Measurements from ENCODE around the gene TTYH2. TPM values are rescaled to one million over a fixed set of nuclear protein-coding genes. Genes with fewer than 3 reads are reported as not detected.

The TTYH2 gene
- total and polyA plus RNA-seq, 10 of the 15 experiments (the other 5 are each of a cell fraction or from before 2014, with no cell fraction given), result 0.26 to 25.2 (median 6.6) TPM

DNA sequence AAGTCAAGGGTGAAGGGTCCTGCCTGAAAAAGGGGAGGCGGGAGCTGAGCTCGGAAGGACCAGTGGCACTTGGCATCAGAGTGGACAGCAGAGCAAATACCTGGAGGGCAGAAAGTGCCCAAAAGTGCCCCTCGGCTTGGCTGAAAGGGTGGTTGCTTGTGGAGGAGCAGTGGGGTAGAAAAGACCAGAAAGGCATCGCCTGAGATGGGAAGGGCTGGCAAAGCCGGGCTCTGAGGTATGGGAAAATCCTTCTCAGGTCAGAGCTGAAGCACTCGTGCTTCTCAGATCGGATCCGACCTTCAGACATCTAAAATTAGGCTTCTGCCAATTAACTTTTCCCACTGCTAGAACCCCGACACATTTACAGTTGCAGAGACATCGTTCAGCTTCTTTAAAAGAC, 11.4 kb upstream of the TTYH2 start:
- ChIA-PET RAD21 (ENCODE audit: unreplicated experiment) (no interaction called here), CTCF (interaction anchor here (1.0 to 6.7 kb wide), 8 partner anchors 9 to 771 kb away, joined by 3 to 68 read pairs (median 5); no protein-coding TSS in a partner anchor), POLR2A (no interaction called here), SMC1A (ENCODE audit: uncharacterized antibody, unreplicated experiment) (interaction anchor here (0.9 to 1.2 kb wide), 2 partner anchors 9 to 22 kb away, joined by 3 read pairs; no protein-coding TSS in a partner anchor)
- Histone ChIP-seq H3K36me3 (ENCODE audit: control insufficient read depth in 2 of 2, insufficient read depth in 2 of 2, low read length in 1 of 2) (peaks cover 2 to 14% of the 10 kb centered on the region in 2 experiments; a peak in 3 of 4 replicates), H3K4me2 (ENCODE audit: control insufficient read depth, insufficient read depth) (no peak overlapping the region), H3K9me3 (replicated peaks; ENCODE audit: control insufficient read depth, insufficient read depth, low read length) (no peaks in the 10 kb centered on the region), H3K4me3 (no peak overlapping the region), H3K4me1 (ENCODE audit: control insufficient read depth, insufficient read depth, low read length) (peaks cover 11% of the 10 kb centered on the region), H3K27me3 (replicated peaks in 1 of 2; ENCODE audit: control insufficient read depth in 2 of 2, insufficient read depth in 2 of 2, low read length in 1 of 2) (peaks cover 3 to 7% of the 10 kb centered on the region in 2 experiments), H4K20me1 (ENCODE audit: control insufficient read depth, insufficient read depth) (no peaks in the 10 kb centered on the region; the same call in 1 of the 2 replicates), H2AFZ (ENCODE audit: control insufficient read depth, low read depth, low read length) (no peak overlapping the region), H3K27ac (ENCODE audit: control insufficient read depth, insufficient read depth) (no peak overlapping the region), H3K9ac (ENCODE audit: control insufficient read depth, insufficient read depth, low read length) (no peak overlapping the region), H3K79me2 (ENCODE audit: control insufficient read depth, insufficient read depth, low read length) (peaks cover 34% of the 10 kb centered on the region)
- BruUV-seq (replicated peaks), result no TSS peak
- WGBS (ENCODE audit: insufficient coverage, insufficient replicate concordance, low lambda C conversion rate, missing lambda C conversion rate), result 18% methylated on average over 10 of the region's 10 CpGs
- TF ChIP-seq, protein P1, sequence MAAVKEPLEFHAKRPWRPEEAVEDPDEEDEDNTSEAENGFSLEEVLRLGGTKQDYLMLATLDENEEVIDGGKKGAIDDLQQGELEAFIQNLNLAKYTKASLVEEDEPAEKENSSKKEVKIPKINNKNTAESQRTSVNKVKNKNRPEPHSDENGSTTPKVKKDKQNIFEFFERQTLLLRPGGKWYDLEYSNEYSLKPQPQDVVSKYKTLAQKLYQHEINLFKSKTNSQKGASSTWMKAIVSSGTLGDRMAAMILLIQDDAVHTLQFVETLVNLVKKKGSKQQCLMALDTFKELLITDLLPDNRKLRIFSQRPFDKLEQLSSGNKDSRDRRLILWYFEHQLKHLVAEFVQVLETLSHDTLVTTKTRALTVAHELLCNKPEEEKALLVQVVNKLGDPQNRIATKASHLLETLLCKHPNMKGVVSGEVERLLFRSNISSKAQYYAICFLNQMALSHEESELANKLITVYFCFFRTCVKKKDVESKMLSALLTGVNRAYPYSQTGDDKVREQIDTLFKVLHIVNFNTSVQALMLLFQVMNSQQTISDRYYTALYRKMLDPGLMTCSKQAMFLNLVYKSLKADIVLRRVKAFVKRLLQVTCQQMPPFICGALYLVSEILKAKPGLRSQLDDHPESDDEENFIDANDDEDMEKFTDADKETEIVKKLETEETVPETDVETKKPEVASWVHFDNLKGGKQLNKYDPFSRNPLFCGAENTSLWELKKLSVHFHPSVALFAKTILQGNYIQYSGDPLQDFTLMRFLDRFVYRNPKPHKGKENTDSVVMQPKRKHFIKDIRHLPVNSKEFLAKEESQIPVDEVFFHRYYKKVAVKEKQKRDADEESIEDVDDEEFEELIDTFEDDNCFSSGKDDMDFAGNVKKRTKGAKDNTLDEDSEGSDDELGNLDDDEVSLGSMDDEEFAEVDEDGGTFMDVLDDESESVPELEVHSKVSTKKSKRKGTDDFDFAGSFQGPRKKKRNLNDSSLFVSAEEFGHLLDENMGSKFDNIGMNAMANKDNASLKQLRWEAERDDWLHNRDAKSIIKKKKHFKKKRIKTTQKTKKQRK (IDR thresholded peaks at IDR 0.05; ENCODE audit: low read depth, low read length), result no peak
- no peak for TF ChIP-seq CEBPB (IDR thresholded peaks at IDR 0.05; ENCODE audit: borderline replicate concordance in 1 of 2, low read depth in 2 of 2, low read length in 2 of 2)
- TF ChIP-seq MEF2A (IDR thresholded peaks at IDR 0.05; ENCODE audit: insufficient read depth, low read depth, low read length), result no peak
- no peak for TF ChIP-seq EP300 (IDR thresholded peaks at IDR 0.05; ENCODE audit: borderline replicate concordance in 1 of 2, control insufficient read depth in 1 of 2, low read depth in 2 of 2, low read length in 2 of 2)
- TF ChIP-seq ZBTB4 (CRISPR knock-in tag; IDR thresholded peaks at IDR 0.05), result no peak
- TF ChIP-seq GATAD2B (conservative IDR thresholded peaks at IDR 0.05; ENCODE audit: low read depth), result no peak
- TF ChIP-seq POLR2A (IDR thresholded peaks at IDR 0.05; ENCODE audit: low read depth, low read length), result no peak
- no peak for TF ChIP-seq HDAC6 (IDR thresholded peaks at IDR 0.05; ENCODE audit: unreplicated experiment)
- no peak for TF ChIP-seq RB1 (IDR thresholded peaks at IDR 0.05; ENCODE audit: borderline replicate concordance)
- TF ChIP-seq RAD21 (IDR thresholded peaks at IDR 0.05; ENCODE audit: insufficient read depth, low read depth, low read length), result no peak
- no peak for FAIRE-seq
- intact Hi-C loops (cut with micrococcal nuclease; ENCODE audit: unreplicated experiment) (no loop called here), in situ Hi-C loops (cut with MboI) (no loop called here)
- ATAC-seq, result no peak
- no peak for DNase-seq (ENCODE audit: low read depth, low spot score)

Data from GM12878 (cell line).